HG02852 (cell line): ENCODE data around the gene SPANXN4.

Experiments used
- ATAC-seq: cut with Tn5 transposase; IDR thresholded peaks from one replicate; pipeline ENCODE4 v1.9.1; 2021; ENCODE audit warnings: mild to moderate bottlenecking, moderate library complexity; ENCODE audit not compliant: unreplicated experiment

Gene SPANXN4

GRCh38 chrX:143025628-143026027, at the start of gene SPANXN4:
Gene SPANXN4, plus strand, starts transcription at chrX:143025928. Its CDS starts 87 bp downstream, at chrX:143026015.
- no peak for ATAC-seq

GRCh38 chrX:142977128-142977914, 48.4 kb upstream of the SPANXN4 start:
- ATAC-seq = peak; percentile 89

GRCh38 chrX:142978130-142978684, 47.5 kb upstream of the SPANXN4 start:
- peak; percentile 21 for ATAC-seq

DNA sequence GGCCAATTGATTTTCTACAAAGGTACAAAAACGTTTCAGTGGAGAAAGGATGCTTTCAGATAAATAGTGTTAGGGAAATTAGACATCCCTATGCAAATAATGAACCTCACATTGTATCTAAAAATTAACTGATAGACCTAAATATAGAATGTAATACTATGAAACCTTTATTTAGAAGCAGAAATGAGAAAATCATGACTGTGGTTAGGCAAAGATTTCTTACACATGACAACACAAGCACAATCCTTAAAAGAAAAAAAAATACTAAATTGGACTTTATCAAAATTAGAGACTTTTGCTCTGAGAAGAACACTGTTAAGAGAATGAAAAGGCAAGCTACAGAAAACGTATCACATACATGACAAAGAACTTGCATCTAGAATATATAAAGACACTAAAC, 43.0 kb upstream of the SPANXN4 start:
- ATAC-seq = no peak

GRCh38 chrX:142994988-142995387, 30.7 kb upstream of the SPANXN4 start:
- ATAC-seq = no peak

- ATAC-seq = no peak
Measured at GRCh38 chrX:142998447-142999198, 27.1 kb upstream of the SPANXN4 start.

DNA sequence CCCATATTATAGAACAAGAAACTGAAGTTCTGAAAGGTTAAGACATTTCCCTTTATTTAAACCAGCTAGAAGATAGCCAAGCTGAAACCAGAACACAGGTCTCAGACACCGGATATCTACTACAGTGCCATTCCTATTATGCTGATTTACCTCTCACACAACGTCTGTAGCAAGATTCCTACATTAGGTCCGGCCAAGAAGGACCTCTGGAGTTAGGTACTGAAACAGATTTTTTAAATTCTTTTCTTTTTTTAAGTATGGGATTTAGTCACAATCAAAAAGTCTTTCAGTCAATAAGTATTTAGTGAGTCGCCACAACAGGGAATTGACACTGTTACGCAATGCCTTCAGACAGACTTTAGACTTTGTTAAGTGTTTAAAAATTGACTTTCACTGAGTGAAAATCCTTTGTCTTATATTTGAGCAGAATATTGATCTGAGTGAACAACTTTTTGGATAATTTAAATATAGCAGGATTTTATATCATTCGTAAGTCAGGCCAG, 26.5 kb upstream of the SPANXN4 start:
- ATAC-seq = no peak

- no peak for ATAC-seq
Measured at GRCh38 chrX:143002206-143002605, 23.5 kb upstream of the SPANXN4 start.

GRCh38 chrX:143017272-143017671, 8.5 kb upstream of the SPANXN4 start:
- ATAC-seq = no peak

DNA sequence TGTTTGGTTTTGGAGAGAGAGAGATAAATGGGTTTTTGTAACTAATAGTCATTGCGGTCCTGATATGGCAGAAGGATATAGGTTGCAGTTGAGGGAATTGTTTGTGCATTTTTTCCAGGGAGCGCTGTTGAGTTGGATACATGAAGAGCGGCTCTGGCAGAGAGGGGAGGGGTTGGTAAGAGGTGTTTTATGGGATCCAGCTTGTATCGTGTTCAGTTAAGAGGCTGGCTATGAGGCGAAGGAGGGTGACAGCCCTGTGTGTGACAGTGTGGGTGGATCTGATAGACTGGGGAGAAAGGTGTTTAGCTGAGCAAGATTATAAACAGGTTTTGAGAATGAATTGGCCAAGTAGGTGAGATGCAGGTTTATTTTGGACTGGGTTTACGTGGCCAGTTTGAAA, 1.5 kb downstream of the SPANXN4 start:
- ATAC-seq = no peak

GRCh38 chrX:143047511-143047910, 21.8 kb downstream of the SPANXN4 start:
- no peak for ATAC-seq

DNA sequence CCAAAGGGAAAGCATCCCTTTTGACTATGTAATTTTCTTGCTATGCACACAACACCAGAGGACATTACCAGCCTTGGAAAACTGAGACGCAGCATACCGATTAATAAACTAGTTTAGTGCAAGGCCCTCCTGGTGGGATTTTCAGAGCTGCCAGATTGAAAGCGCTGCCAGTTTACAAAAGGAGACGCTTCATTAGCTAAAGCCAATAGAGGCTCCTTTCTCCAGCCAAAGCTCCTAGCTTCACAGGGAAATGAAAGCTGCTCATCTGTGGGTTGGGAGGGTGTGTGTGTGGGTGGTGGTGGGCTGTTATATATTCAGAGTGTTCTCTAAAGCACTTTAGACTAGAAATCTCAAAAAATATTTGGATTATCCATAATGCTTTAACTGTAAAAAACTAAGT, 32.4 kb downstream of the SPANXN4 start:
- no peak for ATAC-seq

DNA sequence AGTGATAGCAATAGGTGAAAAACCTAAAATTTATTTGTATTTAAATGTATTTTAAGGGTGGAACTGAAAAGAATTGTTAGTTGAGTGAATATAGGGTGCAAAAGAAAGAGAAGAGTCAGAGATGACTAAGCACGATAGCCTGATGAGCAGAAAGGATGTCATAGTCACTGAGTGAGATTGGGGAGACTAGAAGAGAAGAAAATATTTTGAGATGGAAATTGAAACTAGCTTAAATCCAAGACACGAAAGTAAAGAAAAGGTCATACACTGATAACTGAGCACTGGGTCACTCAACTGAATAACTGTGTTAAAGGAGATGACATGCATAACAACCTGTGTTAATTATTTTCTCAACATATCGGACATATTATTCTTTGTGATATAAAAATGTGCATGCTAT, 55.5 kb downstream of the SPANXN4 start:
- ATAC-seq = peak; percentile 81

DNA sequence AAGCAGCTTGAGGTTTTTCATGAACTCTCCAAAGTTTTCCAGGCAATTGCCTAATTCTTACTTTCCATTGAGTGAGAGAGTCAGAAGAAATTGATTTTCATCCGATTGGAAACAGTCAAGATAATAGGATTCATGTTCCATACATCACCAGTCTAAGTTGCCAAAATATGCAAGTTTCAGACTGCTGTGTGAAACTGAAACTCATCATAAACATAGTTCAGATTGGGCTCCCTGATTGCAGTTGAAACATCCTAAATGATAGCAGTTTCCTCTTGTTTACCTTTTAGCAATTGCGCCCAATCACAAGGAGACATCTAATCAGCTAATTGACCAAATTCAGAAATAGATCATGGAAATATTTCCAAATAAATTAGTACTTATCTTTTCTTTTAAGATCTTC, 56.8 kb downstream of the SPANXN4 start:
- no peak for ATAC-seq
